Measurements from ENCODE around the gene UCMA. TPM values are rescaled to one million over a fixed set of nuclear protein-coding genes. Genes with fewer than 3 reads are reported as not detected.
"Not testable (repeated sequence)": the region's sequence is repeated elsewhere in the genome, so short reads cannot be mapped to it uniquely, and the experiment has no call there.

Gene UCMA
- total RNA-seq, 8 experiments from 2014 or later: not detected

- ATAC-seq (replicated peaks in 6 of 8): no peak
- Histone ChIP-seq H3K4me3 (no peak overlapping the region), H3K4me1 (replicated peaks in 1 of 2) (no peaks in the 10 kb centered on the region), H3K27ac (no peak overlapping the region)
- in situ Hi-C loops (cut with MboI; ENCODE audit: low pct_unique_long_range_greater_than_20kb in 2 of 9, low sequenced_read_pairs in 9 of 9, unreplicated experiment in 9 of 9): no loop called here
- WGBS, 10 experiments: 10 to 100% (median 65%) methylated on average over 1 to 4 of the region's 4 CpGs; no CpG with 5 or more reads in 2 of the 10 experiments
Observed at GRCh38 chr10:13253726-13254125, 19.6 kb upstream of the UCMA start.

- H3K27ac ChIP-seq: no peak overlapping the region
- in situ Hi-C loops (cut with MboI; ENCODE audit: low pct_unique_long_range_greater_than_20kb in 2 of 9, low sequenced_read_pairs in 9 of 9, unreplicated experiment in 9 of 9): no loop called here
- no peak overlapping the region for H3K4me3 ChIP-seq
- 40 to 100% (median 94%) methylated on average over 1 to 3 of the region's 4 CpGs; no CpG with 5 or more reads in 1 of the 10 experiments for WGBS, 10 experiments
- ATAC-seq (replicated peaks in 6 of 8): no peak
- no peaks in the 10 kb centered on the region for H3K4me1 ChIP-seq (replicated peaks in 1 of 2)
Observed at GRCh38 chr10:13247784-13248183, 13.6 kb upstream of the UCMA start.

GRCh38 chr10:13247246-13247645, 13.1 kb upstream of the UCMA start:
- no peak overlapping the region for H3K4me3 ChIP-seq
- in situ Hi-C loops (cut with MboI; ENCODE audit: low pct_unique_long_range_greater_than_20kb in 2 of 9, low sequenced_read_pairs in 9 of 9, unreplicated experiment in 9 of 9): no loop called here
- no peak overlapping the region for H3K27ac ChIP-seq
- 43 to 100% (median 81%) methylated on average over 2 to 8 of the region's 9 CpGs; no CpG with 5 or more reads in 5 of the 10 experiments for WGBS, 10 experiments
- no peak for ATAC-seq (replicated peaks in 6 of 8)
- H3K4me1 ChIP-seq (replicated peaks in 1 of 2): no peaks in the 10 kb centered on the region

DNA sequence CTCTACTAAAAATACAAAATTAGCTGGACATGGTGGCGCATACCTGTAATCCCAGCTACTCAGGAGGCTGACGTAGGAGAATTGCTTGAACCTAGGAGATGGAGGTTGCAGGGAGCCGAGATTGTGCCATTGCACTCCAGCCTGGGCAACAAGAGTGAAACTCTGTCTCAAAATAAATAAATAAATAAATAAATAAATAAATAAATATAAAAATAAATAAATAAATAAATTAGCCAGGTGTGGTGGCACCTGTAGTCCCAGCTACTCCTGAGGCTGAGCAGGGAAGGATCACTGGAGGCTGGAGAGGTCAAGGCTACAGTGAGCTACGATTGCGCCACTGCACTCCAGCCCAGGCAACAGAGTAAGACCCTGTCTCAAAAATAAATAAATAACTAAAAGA, 8.1 kb upstream of the UCMA start:
- ATAC-seq (replicated peaks in 6 of 8); H3K4me3 ChIP-seq; in situ Hi-C loops (cut with MboI; ENCODE audit: low pct_unique_long_range_greater_than_20kb in 2 of 9, low sequenced_read_pairs in 9 of 9, unreplicated experiment in 9 of 9); H3K4me1 ChIP-seq (replicated peaks in 1 of 2); H3K27ac ChIP-seq: not testable (repeated sequence)
- 73 to 100% (median 83%) methylated on average over 1 to 5 of the region's 5 CpGs; no CpG with 5 or more reads in 1 of the 10 experiments for WGBS, 10 experiments

GRCh38 chr10:13241613-13242012, 7.4 kb upstream of the UCMA start:
- no peak for ATAC-seq (replicated peaks in 6 of 8)
- Histone ChIP-seq H3K4me3 (no peak overlapping the region), H3K4me1 (replicated peaks in 1 of 2) (no peaks in the 10 kb centered on the region), H3K27ac (no peak overlapping the region)
- 30 to 100% (median 40%) methylated on average over 1 to 2 of the region's 3 CpGs; no CpG with 5 or more reads in 5 of the 10 experiments for WGBS, 10 experiments
- in situ Hi-C loops (cut with MboI; ENCODE audit: low pct_unique_long_range_greater_than_20kb in 2 of 9, low sequenced_read_pairs in 9 of 9, unreplicated experiment in 9 of 9): no loop called here

DNA sequence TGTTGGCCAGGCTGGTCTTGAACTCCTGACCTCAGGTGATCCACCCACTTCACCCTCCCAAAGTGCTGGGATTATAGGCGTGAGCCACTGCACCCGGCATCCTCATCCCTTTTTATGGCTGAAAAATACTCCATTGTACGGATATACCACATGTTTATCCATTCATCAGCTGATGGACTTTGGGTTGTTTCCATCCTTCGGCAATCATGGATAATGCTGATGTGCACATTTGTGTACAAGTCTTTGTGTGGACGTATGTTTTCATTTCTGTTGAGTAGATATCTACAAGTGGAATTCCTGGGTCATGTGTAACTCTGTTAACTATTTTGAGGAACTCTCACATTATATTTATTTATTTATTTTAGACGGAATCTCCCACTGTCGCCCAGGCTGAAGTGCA, 5.7 kb upstream of the UCMA start:
- WGBS, 10 experiments: 80 to 100% (median 93%) methylated on average over 1 to 6 of the region's 7 CpGs; no CpG with 5 or more reads in 2 of the 10 experiments
- Histone ChIP-seq H3K27ac (no peak overlapping the region), H3K4me3 (no peak overlapping the region), H3K4me1 (replicated peaks in 1 of 2) (no peaks in the 10 kb centered on the region)
- in situ Hi-C loops (cut with MboI; ENCODE audit: low pct_unique_long_range_greater_than_20kb in 2 of 9, low sequenced_read_pairs in 9 of 9, unreplicated experiment in 9 of 9): no loop called here
- ATAC-seq (replicated peaks in 6 of 8): no peak

DNA sequence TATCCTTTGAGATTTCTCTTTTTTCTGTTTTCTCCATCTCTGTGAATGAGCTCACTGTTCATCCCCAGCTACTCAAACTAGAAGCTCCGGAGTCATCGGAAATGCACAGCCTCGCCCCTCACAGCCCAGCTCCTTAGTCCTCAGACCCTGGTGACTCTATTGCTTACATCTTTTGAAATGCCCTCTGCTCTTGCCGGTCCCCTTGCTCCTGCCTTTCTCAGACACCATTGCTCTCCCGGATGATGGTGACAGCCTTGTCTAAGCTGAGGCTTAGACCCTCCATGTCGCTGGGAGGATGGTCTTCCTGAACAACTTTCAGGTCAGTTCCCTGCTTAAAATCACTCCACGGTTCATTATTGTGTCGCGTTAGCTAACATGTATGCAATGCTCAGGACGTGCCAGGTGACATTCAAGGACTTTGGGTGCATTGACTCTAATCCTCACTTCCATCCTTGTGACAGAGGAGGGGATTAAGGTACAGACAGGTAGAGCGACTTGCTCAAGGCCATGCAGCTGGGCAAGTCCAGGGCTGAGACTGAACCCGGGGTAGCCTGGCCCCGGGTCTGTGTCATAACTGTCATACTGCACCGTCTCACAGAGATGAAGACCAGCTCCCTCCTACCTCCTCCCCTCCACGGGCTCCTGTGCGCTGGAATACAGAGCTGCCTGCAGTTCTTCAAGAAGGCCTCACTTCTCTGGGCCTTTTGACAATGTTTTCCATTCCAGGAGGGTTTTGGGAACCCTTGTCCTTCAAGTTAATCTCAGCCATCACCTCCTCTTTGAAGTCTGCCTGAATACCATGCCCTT, 4.3 kb upstream of the UCMA start:
- Histone ChIP-seq H3K27ac (no peak overlapping the region), H3K4me3 (no peak overlapping the region), H3K4me1 (replicated peaks in 1 of 2) (no peaks in the 10 kb centered on the region)
- in situ Hi-C loops (cut with MboI; ENCODE audit: low pct_unique_long_range_greater_than_20kb in 2 of 9, low sequenced_read_pairs in 9 of 9, unreplicated experiment in 9 of 9): no loop called here
- ATAC-seq (replicated peaks in 6 of 8): no peak
- 11 to 100% (median 88%) methylated on average over 1 to 10 of the region's 16 CpGs; no CpG with 5 or more reads in 2 of the 10 experiments for WGBS, 10 experiments

- Histone ChIP-seq H3K4me3 (no peak overlapping the region), H3K27ac (no peak overlapping the region), H3K4me1 (replicated peaks in 1 of 2) (no peaks in the 10 kb centered on the region)
- in situ Hi-C loops (cut with MboI; ENCODE audit: low pct_unique_long_range_greater_than_20kb in 2 of 9, low sequenced_read_pairs in 9 of 9, unreplicated experiment in 9 of 9): no loop called here
- 50 to 96% (median 69%) methylated on average over 2 to 6 of the region's 8 CpGs; no CpG with 5 or more reads in 2 of the 10 experiments for WGBS, 10 experiments
- peak in 2 of 8 experiments; percentile 24 to 87 for ATAC-seq (replicated peaks in 6 of 8)
Observed at GRCh38 chr10:13236638-13237037, 2.5 kb upstream of the UCMA start.

DNA sequence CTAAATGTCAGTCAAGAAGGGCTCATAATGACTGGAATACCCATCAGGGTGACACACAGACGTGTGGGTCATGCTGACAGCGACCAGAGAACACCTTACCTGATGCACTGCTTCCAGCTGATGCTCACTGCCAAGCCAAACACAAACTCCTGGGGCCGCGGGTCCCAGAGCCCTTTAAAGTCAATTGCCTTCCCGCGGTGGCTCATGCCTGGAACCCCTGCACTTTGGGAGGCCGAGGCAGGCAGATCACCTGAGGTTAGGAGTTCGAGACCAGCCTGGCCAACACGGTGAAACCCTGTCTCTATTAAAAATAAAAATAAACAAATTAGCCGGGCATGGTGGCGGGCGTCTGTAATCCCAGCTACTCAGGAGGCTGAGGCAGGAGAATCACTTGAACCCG, 562 bp upstream of the UCMA start:
- in situ Hi-C loops (cut with MboI; ENCODE audit: low pct_unique_long_range_greater_than_20kb in 2 of 9, low sequenced_read_pairs in 9 of 9, unreplicated experiment in 9 of 9); ATAC-seq (replicated peaks in 6 of 8); H3K4me1 ChIP-seq (replicated peaks in 1 of 2); H3K27ac ChIP-seq; H3K4me3 ChIP-seq: not testable (repeated sequence)
- WGBS, 10 experiments: 36 to 95% (median 69%) methylated on average over 2 to 8 of the region's 13 CpGs; no CpG with 5 or more reads in 4 of the 10 experiments

GRCh38 chr10:13233358-13233757, 816 bp downstream of the UCMA start:
- in situ Hi-C loops (cut with MboI; ENCODE audit: low pct_unique_long_range_greater_than_20kb in 2 of 9, low sequenced_read_pairs in 9 of 9, unreplicated experiment in 9 of 9): no loop called here
- WGBS, 10 experiments: 0 to 100% (median 28%) methylated on average over 1 to 5 of the region's 14 CpGs; no CpG with 5 or more reads in 6 of the 10 experiments
- Histone ChIP-seq H3K27ac (no peak overlapping the region), H3K4me3 (no peak overlapping the region), H3K4me1 (replicated peaks in 1 of 2) (no peaks in the 10 kb centered on the region)
- ATAC-seq (replicated peaks in 6 of 8): no peak

GRCh38 chr10:13231808-13232207, 2.4 kb downstream of the UCMA start:
- no peak overlapping the region for H3K4me3 ChIP-seq
- ATAC-seq (replicated peaks in 6 of 8): peak in 1 of 8 experiments; percentile 33
- no peak overlapping the region for H3K27ac ChIP-seq
- in situ Hi-C loops (cut with MboI; ENCODE audit: low pct_unique_long_range_greater_than_20kb in 2 of 9, low sequenced_read_pairs in 9 of 9, unreplicated experiment in 9 of 9): no loop called here
- no peaks in the 10 kb centered on the region for H3K4me1 ChIP-seq (replicated peaks in 1 of 2)
- 39 to 100% (median 80%) methylated on average over 1 to 5 of the region's 6 CpGs; no CpG with 5 or more reads in 2 of the 10 experiments for WGBS, 10 experiments

DNA sequence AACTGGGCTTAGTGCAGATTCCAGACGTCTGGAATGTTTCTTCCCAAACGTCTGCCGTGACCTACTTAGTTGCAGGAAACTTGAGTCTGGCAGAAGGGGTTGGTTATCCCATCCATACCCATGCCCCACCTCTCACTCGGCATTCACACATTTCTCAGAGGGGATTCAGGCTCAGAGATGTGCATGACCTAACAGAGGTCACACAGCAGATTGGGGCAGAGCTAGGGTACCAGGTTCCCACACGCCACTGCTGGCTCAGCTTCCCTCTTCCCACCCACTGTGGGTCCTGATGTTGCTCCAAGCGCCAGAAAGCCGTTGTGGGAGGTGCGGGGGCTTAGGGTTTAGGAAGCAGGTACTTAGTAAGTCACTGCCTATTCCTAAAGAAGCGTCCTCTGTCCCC, 3.0 kb downstream of the UCMA start:
- no peak for ATAC-seq (replicated peaks in 6 of 8)
- 25 to 100% (median 80%) methylated on average over 1 to 6 of the region's 9 CpGs; no CpG with 5 or more reads in 3 of the 10 experiments for WGBS, 10 experiments
- Histone ChIP-seq H3K4me3 (no peak overlapping the region), H3K27ac (no peak overlapping the region), H3K4me1 (replicated peaks in 1 of 2) (no peaks in the 10 kb centered on the region)
- in situ Hi-C loops (cut with MboI; ENCODE audit: low pct_unique_long_range_greater_than_20kb in 2 of 9, low sequenced_read_pairs in 9 of 9, unreplicated experiment in 9 of 9): no loop called here

DNA sequence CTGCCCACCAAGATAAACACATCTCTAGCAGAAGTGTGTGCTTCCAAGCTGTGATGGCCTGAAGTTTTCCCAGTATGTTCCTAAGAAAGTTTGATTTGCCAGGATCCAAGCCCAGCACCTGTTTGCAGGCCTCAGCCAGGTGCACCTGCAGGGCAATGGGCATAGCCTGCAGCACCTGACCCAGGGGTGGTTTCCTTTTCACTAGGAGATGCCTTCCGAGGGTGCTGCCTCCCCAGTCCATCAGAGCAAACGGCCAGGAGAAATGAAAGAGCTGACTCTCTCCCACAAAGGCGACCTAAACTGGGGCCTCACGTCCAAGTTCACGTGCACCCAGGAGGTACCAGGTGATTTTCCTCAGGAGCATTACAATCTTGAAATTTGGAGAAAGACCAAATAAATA, 7.1 kb downstream of the UCMA start:
- 60 to 86% (median 67%) methylated on average over 2 to 5 of the region's 5 CpGs; no CpG with 5 or more reads in 7 of the 10 experiments for WGBS, 10 experiments

More for the DNA sequence above, 7.1 kb downstream of the UCMA start:
- ATAC-seq (replicated peaks in 6 of 8): no peak
- H3K4me1 ChIP-seq (replicated peaks in 1 of 2): no peaks in the 10 kb centered on the region
- no peak overlapping the region for H3K4me3 ChIP-seq
- in situ Hi-C loops (cut with MboI; ENCODE audit: low pct_unique_long_range_greater_than_20kb in 2 of 9, low sequenced_read_pairs in 9 of 9, unreplicated experiment in 9 of 9): no loop called here
- H3K27ac ChIP-seq: no peak overlapping the region

Data from motor neuron (in vitro differentiated cells).